ENCODE results near the gene SPC24.
"Not testable (repeated sequence)": the region's sequence is repeated elsewhere in the genome, so short reads cannot be mapped to it uniquely, and the experiment has no call there.

Gene SPC24

DNA sequence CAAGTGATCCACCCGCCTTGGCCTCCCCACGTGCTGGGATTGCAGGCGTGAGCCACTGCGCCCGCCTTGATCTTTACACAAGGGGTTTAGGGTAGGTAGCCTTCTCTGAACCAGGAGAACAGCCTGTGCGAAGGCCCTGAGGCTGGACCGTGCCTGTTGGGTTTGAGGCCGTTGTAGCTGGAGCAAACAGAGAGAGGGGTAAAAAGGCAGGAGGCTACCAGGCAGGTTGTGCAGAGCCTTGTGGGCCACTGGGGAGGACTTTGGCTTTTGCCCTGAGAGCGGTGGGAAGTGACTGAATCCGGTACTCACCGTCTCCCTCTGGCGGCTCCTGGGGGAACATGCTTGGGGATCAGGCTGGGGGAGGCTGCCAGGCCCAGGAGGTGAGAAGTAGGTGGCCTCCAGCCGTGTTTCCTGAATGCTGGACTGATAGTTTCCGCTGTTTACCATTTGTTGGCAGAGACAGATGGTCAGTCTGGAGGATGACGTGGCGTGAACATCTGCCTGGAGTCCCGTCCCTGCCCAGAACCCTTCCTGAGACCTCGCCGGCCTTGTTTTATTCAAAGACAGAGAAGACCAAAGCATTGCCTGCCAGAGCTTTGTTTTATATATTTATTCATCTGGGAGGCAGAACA lies 24.6 kb downstream of the SPC24 start:
- Histone ChIP-seq H3K27ac (peak overlapping the region; percentile 40), H3K27me3 (ENCODE audit: insufficient read depth, low read depth, severe bottlenecking) (no peaks in the 10 kb centered on the region), H3K9me3 (ENCODE audit: severe bottlenecking) (no peaks in the 10 kb centered on the region), H3K36me3 (peaks cover 81% of the 10 kb centered on the region), H3K4me3 (ENCODE audit: low read depth, low read length) (no peak overlapping the region)
- TF ChIP-seq CTCF (IDR thresholded peaks at IDR 0.05; ENCODE audit: low read depth, low read length) = peak; percentile 94
- peak; percentile 86 for DNase-seq

DNA sequence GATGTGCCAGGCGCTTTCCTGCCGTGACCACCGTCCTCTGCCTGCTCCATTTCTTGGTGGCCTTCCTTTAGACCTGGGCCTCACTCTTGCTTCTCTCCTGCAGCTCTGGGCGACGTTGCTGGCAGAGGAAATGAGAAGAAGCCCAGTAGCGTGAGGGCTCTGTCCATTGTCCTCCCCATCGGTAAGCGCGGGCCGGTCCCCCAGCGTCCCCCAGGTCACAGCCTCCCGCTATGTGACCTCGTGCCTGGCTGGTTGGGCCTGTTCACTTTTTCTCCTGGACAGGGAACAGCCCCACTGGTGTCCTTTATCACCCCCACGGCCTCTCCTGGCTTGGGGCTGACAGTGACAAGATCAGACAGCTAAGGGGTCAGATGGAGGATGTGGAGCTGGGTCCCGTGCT lies 27.7 kb downstream of the SPC24 start:
- peaks cover 95% of the 10 kb centered on the region for H3K36me3 ChIP-seq
- TF ChIP-seq CTCF (IDR thresholded peaks at IDR 0.05; ENCODE audit: low read depth, low read length) = no peak

DNA sequence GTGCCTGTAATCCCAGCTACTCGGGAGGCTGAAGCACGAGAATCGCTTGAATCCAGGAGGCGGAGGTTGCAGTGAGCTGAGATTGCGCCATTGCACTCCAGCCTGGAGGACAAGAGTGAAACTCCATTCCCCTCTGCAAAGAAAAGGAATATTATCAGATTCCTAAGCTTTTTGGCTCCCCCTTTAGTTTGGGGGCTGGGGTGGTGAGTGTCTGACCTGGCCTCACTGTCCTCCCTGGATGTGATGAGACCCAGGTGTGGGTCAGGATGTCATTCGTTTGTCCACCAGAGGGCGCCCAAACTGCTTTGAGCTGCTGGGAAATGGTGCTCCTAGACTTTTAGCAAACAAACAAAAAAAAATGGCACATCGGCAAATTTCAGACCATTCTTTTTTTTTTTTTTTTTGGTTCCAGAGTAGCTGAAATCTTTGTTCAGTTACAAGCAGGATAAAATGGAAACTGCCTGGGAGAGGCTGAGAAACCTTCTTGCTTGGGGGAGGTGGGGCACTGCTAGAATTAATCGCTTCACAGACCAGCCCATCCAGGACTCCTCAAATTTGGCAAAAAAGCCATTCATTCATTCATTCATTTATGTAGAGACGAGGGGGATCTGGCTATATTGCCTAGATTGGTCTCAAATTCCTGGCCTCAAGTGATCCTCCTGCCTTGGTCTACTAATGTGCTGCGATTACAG lies 29.4 kb downstream of the SPC24 start:
- TF ChIP-seq CTCF (IDR thresholded peaks at IDR 0.05; ENCODE audit: low read depth, low read length) = peak; percentile 81
- Histone ChIP-seq H3K36me3 (peaks cover 93% of the 10 kb centered on the region), H3K4me3 (ENCODE audit: low read depth, low read length) (no peak overlapping the region), H3K27me3 (ENCODE audit: insufficient read depth, low read depth, severe bottlenecking) (no peaks in the 10 kb centered on the region), H3K27ac (no peak overlapping the region), H3K9me3 (ENCODE audit: severe bottlenecking) (no peaks in the 10 kb centered on the region)
- DNase-seq = peak; percentile 73

More for the DNA sequence above, 27.7 kb downstream of the SPC24 start:
- H3K9me3 ChIP-seq (ENCODE audit: severe bottlenecking) = no peaks in the 10 kb centered on the region
- H3K27ac ChIP-seq = no peak overlapping the region
- H3K4me3 ChIP-seq (ENCODE audit: low read depth, low read length) = no peak overlapping the region
- no peak for DNase-seq
- no peaks in the 10 kb centered on the region for H3K27me3 ChIP-seq (ENCODE audit: insufficient read depth, low read depth, severe bottlenecking)

DNA sequence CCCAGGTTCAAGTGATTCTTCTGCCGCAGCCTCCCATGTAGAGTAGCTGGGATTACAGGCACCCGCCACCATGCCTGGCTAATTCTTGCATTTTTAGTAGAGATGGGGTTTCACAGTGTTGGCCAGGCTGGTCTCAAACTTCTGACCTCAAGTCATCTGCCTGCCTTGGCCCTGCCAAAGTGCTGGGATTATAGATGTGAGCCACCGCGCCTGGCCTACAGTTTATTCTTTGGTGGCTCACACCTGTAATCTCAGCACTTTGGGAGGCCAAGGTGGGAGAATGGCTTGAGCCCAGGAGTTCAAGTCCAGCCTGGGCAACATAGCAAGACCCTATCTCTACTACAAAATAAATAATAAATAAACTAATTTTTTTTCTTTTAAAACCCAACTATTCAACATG lies 31.4 kb downstream of the SPC24 start:
- H3K9me3 ChIP-seq (ENCODE audit: severe bottlenecking); H3K27me3 ChIP-seq (ENCODE audit: insufficient read depth, low read depth, severe bottlenecking); H3K4me3 ChIP-seq (ENCODE audit: low read depth, low read length); H3K27ac ChIP-seq; DNase-seq: not testable (repeated sequence)
- peaks cover 93% of the 10 kb centered on the region for H3K36me3 ChIP-seq

GRCh38 chr19:11123114-11123513 lies 32.5 kb downstream of the SPC24 start:
- Histone ChIP-seq H3K27me3 (ENCODE audit: insufficient read depth, low read depth, severe bottlenecking) (no peaks in the 10 kb centered on the region), H3K9me3 (ENCODE audit: severe bottlenecking) (no peaks in the 10 kb centered on the region)
- no peak for TF ChIP-seq CTCF (IDR thresholded peaks at IDR 0.05; ENCODE audit: low read depth, low read length)

DNA sequence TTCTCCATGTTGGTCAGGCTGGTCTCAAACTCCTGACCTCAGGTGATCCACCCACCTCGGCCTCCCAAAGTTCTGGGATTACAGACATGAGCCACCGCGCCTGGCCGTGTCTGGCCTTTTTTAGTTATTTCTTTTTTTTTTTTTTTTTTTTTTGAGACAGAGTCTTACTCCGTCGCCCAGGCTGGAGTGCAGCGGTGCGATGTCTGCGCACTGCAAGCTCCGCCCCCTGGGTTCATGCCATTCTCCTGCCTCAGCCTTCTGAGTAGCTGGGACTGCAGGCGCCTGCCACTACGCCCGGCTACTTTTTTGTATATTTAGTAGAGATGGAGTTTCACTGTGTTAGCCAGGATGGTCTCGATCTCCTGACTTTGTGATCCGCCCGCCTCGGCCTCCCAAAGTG lies 33.6 kb downstream of the SPC24 start:
- H3K27me3 ChIP-seq (ENCODE audit: insufficient read depth, low read depth, severe bottlenecking); H3K27ac ChIP-seq; H3K9me3 ChIP-seq (ENCODE audit: severe bottlenecking); DNase-seq; H3K4me3 ChIP-seq (ENCODE audit: low read depth, low read length): not testable (repeated sequence)
- peaks cover 88% of the 10 kb centered on the region for H3K36me3 ChIP-seq

More at GRCh38 chr19:11123114-11123513, 32.5 kb downstream of the SPC24 start:
- DNase-seq = no peak
- Histone ChIP-seq H3K27ac (no peak overlapping the region), H3K4me3 (ENCODE audit: low read depth, low read length) (no peak overlapping the region), H3K36me3 (peaks cover 91% of the 10 kb centered on the region)
